ENCODE data around the gene EMILIN3.

The EMILIN3 gene

DNA sequence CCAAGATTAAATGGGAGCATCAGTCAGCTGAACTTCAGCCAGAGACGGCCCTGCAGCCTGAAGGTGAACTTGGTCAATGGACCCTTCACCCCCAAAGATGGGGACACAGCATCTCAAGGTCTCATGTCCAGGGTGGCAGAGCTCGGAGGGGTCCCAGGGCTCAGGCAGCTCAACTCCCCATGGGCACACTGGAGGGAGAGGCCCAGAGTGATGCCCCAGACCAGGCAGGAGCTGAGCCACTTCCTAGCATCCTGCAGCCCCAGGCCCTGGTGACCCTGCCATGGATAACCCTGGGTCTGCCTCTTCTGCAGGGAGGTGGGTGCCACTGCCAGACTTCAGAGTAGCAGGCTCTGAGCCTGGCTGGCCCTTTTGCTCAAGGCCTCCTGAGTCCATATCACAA, 27.5 kb upstream of the EMILIN3 start:
- TF ChIP-seq ZC3H10 (CRISPR knock-in tag; IDR thresholded peaks at IDR 0.05) (no peak), ZFP30 (CRISPR knock-in tag; IDR thresholded peaks at IDR 0.05) (no peak), RARB (CRISPR knock-in tag; IDR thresholded peaks at IDR 0.05) (no peak), ZNF565 (CRISPR knock-in tag; conservative IDR thresholded peaks at IDR 0.05; ENCODE audit: low read depth) (no peak), ZNF8 (CRISPR knock-in tag; IDR thresholded peaks at IDR 0.05) (no peak), POU6F1 (CRISPR knock-in tag; IDR thresholded peaks at IDR 0.05; ENCODE audit: borderline replicate concordance, low read depth) (no peak), TCF4 (CRISPR knock-in tag; IDR thresholded peaks at IDR 0.05; ENCODE audit: borderline replicate concordance) (no peak), GLIS3 (CRISPR knock-in tag; IDR thresholded peaks at IDR 0.05) (no peak), SNAI2 (CRISPR knock-in tag; IDR thresholded peaks at IDR 0.05) (no peak), ISL1 (CRISPR knock-in tag; IDR thresholded peaks at IDR 0.05) (no peak), ESRRG (CRISPR knock-in tag; IDR thresholded peaks at IDR 0.05) (no peak), PPARA (CRISPR knock-in tag; IDR thresholded peaks at IDR 0.05; ENCODE audit: borderline replicate concordance) (no peak), ARNTL (CRISPR knock-in tag; IDR thresholded peaks at IDR 0.05; ENCODE audit: borderline replicate concordance, low read depth) (no peak)
- TF ChIP-seq, protein P1, sequence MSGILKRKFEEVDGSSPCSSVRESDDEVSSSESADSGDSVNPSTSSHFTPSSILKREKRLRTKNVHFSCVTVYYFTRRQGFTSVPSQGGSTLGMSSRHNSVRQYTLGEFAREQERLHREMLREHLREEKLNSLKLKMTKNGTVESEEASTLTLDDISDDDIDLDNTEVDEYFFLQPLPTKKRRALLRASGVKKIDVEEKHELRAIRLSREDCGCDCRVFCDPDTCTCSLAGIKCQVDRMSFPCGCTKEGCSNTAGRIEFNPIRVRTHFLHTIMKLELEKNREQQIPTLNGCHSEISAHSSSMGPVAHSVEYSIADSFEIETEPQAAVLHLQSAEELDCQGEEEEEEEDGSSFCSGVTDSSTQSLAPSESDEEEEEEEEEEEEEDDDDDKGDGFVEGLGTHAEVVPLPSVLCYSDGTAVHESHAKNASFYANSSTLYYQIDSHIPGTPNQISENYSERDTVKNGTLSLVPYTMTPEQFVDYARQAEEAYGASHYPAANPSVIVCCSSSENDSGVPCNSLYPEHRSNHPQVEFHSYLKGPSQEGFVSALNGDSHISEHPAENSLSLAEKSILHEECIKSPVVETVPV (CRISPR knock-in tag; IDR thresholded peaks at IDR 0.05) = no peak
- ATAC-seq = no peak

GRCh38 chr20:41393705-41394066, 27.1 kb upstream of the EMILIN3 start:
- TF ChIP-seq, protein P2, sequence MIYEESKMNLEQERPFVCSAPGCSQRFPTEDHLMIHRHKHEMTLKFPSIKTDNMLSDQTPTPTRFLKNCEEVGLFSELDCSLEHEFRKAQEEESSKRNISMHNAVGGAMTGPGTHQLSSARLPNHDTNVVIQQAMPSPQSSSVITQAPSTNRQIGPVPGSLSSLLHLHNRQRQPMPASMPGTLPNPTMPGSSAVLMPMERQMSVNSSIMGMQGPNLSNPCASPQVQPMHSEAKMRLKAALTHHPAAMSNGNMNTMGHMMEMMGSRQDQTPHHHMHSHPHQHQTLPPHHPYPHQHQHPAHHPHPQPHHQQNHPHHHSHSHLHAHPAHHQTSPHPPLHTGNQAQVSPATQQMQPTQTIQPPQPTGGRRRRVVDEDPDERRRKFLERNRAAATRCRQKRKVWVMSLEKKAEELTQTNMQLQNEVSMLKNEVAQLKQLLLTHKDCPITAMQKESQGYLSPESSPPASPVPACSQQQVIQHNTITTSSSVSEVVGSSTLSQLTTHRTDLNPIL (CRISPR knock-in tag; IDR thresholded peaks at IDR 0.05; ENCODE audit: low read depth) = no peak
- no peak for TF ChIP-seq ZNF70 (CRISPR knock-in tag; IDR thresholded peaks at IDR 0.05)
- TF ChIP-seq PATZ1 (CRISPR knock-in tag; IDR thresholded peaks at IDR 0.05; ENCODE audit: borderline replicate concordance) = no peak
- TF ChIP-seq SNAI2 (CRISPR knock-in tag; IDR thresholded peaks at IDR 0.05) = no peak
- no peak for TF ChIP-seq TCF4 (CRISPR knock-in tag; IDR thresholded peaks at IDR 0.05; ENCODE audit: borderline replicate concordance)
- no peak for TF ChIP-seq POU6F1 (CRISPR knock-in tag; IDR thresholded peaks at IDR 0.05; ENCODE audit: borderline replicate concordance, low read depth)
- TF ChIP-seq ZFP30 (CRISPR knock-in tag; IDR thresholded peaks at IDR 0.05) = no peak
- TF ChIP-seq ISL1 (CRISPR knock-in tag; IDR thresholded peaks at IDR 0.05) = no peak
- TF ChIP-seq ZC3H10 (CRISPR knock-in tag; IDR thresholded peaks at IDR 0.05) = no peak
- TF ChIP-seq TOX (CRISPR knock-in tag; IDR thresholded peaks at IDR 0.05; ENCODE audit: borderline replicate concordance) = no peak
- TF ChIP-seq GLIS3 (CRISPR knock-in tag; IDR thresholded peaks at IDR 0.05) = no peak
- no peak for TF ChIP-seq ZNF565 (CRISPR knock-in tag; conservative IDR thresholded peaks at IDR 0.05; ENCODE audit: low read depth)
- TF ChIP-seq ESRRG (CRISPR knock-in tag; IDR thresholded peaks at IDR 0.05) = no peak
- TF ChIP-seq ZNF8 (CRISPR knock-in tag; IDR thresholded peaks at IDR 0.05) = no peak
- TF ChIP-seq, protein P3, sequence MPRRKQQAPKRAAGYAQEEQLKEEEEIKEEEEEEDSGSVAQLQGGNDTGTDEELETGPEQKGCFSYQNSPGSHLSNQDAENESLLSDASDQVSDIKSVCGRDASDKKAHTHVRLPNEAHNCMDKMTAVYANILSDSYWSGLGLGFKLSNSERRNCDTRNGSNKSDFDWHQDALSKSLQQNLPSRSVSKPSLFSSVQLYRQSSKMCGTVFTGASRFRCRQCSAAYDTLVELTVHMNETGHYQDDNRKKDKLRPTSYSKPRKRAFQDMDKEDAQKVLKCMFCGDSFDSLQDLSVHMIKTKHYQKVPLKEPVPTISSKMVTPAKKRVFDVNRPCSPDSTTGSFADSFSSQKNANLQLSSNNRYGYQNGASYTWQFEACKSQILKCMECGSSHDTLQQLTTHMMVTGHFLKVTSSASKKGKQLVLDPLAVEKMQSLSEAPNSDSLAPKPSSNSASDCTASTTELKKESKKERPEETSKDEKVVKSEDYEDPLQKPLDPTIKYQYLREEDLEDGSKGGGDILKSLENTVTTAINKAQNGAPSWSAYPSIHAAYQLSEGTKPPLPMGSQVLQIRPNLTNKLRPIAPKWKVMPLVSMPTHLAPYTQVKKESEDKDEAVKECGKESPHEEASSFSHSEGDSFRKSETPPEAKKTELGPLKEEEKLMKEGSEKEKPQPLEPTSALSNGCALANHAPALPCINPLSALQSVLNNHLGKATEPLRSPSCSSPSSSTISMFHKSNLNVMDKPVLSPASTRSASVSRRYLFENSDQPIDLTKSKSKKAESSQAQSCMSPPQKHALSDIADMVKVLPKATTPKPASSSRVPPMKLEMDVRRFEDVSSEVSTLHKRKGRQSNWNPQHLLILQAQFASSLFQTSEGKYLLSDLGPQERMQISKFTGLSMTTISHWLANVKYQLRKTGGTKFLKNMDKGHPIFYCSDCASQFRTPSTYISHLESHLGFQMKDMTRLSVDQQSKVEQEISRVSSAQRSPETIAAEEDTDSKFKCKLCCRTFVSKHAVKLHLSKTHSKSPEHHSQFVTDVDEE (CRISPR knock-in tag; IDR thresholded peaks at IDR 0.05) = no peak
- ATAC-seq = no peak
